Measurements from ENCODE around the gene KDM6A. TPM values are rescaled to one million over a fixed set of nuclear protein-coding genes. Genes with fewer than 3 reads are reported as not detected.

The KDM6A gene
- total and polyA plus RNA-seq, 9 of the 15 experiments (the other 6 are each of a cell fraction or from before 2014, with no cell fraction given) = 8.4 to 34.3 (median 22.9) TPM

GRCh38 chrX:44958480-44958879, 85.5 kb downstream of the KDM6A start:
- Histone ChIP-seq H4K20me1 (replicated peaks; ENCODE audit: control insufficient read depth, insufficient read depth, low read length) (peaks cover 10% of the 10 kb centered on the region; the same call in 1 of the 2 replicates), H3K36me3 (ENCODE audit: control insufficient read depth, insufficient read depth, low read length) (peaks cover 10% of the 10 kb centered on the region; the same call in 1 of the 3 replicates), H3K4me3 (no peak overlapping the region), H3K9me1 (ENCODE audit: control insufficient read depth, insufficient read depth, low read length) (no peaks in the 10 kb centered on the region), H2AFZ (ENCODE audit: low read depth, low read length) (no peak overlapping the region), H3K9ac (ENCODE audit: insufficient read depth in 1 of 2, low read depth in 2 of 2, low read length in 2 of 2) (no peak overlapping the region), H3K27ac (ENCODE audit: extremely low read depth, low read depth, low read length) (no peak overlapping the region), H3K79me2 (ENCODE audit: control insufficient read depth, insufficient read depth, low read length) (peaks cover 91% of the 10 kb centered on the region), H3K4me1 (replicated peaks in 1 of 2; ENCODE audit: control insufficient read depth in 2 of 2, insufficient read depth in 2 of 2, low read length in 2 of 2) (peaks cover 0 to 3% of the 10 kb centered on the region in 2 experiments; a peak in 3 of 5 replicates), H3K9me3 (replicated peaks; ENCODE audit: control insufficient read depth, insufficient read depth, low read depth, low read length) (no peaks in the 10 kb centered on the region), H3K4me2 (ENCODE audit: insufficient read depth, low read length) (no peak overlapping the region), H3K27me3 (ENCODE audit: control insufficient read depth in 2 of 2, insufficient read depth in 2 of 2, low read length in 2 of 2) (no peaks in the 10 kb centered on the region)
- TF ChIP-seq, protein P1, sequence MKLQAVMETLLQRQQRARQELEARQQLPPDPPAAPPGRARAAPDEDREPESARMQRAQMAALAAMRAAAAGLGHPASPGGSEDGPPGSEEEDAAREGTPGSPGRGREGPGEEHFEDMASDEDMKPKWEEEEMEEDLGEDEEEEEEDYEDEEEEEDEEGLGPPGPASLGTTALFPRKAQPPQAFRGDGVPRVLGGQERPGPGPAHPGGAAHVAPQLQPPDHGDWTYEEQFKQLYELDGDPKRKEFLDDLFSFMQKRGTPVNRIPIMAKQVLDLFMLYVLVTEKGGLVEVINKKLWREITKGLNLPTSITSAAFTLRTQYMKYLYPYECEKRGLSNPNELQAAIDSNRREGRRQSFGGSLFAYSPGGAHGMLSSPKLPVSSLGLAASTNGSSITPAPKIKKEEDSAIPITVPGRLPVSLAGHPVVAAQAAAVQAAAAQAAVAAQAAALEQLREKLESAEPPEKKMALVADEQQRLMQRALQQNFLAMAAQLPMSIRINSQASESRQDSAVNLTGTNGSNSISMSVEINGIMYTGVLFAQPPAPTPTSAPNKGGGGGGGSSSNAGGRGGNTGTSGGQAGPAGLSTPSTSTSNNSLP (IDR thresholded peaks at IDR 0.05; ENCODE audit: borderline replicate concordance, low read depth, low read length) = no peak
- TF ChIP-seq, protein P2, sequence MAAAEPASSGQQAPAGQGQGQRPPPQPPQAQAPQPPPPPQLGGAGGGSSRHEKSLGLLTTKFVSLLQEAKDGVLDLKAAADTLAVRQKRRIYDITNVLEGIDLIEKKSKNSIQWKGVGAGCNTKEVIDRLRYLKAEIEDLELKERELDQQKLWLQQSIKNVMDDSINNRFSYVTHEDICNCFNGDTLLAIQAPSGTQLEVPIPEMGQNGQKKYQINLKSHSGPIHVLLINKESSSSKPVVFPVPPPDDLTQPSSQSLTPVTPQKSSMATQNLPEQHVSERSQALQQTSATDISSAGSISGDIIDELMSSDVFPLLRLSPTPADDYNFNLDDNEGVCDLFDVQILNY (CRISPR knock-in tag; IDR thresholded peaks at IDR 0.05) = no peak
- no peak for TF ChIP-seq USF1 (CRISPR knock-in tag; IDR thresholded peaks at IDR 0.05)
- TF ChIP-seq, protein P3, sequence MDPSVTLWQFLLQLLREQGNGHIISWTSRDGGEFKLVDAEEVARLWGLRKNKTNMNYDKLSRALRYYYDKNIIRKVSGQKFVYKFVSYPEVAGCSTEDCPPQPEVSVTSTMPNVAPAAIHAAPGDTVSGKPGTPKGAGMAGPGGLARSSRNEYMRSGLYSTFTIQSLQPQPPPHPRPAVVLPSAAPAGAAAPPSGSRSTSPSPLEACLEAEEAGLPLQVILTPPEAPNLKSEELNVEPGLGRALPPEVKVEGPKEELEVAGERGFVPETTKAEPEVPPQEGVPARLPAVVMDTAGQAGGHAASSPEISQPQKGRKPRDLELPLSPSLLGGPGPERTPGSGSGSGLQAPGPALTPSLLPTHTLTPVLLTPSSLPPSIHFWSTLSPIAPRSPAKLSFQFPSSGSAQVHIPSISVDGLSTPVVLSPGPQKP (CRISPR knock-in tag; IDR thresholded peaks at IDR 0.05) = no peak
- TF ChIP-seq FOXM1 (IDR thresholded peaks at IDR 0.05; ENCODE audit: low read depth) = no peak
- TF ChIP-seq FOXM1 (CRISPR knock-in tag; IDR thresholded peaks at IDR 0.05; ENCODE audit: low read depth) = no peak
- intact Hi-C loops (cut with micrococcal nuclease) = no loop called here
- FAIRE-seq (no peak), DNase-seq (ENCODE audit: extremely low read depth in 1 of 4, low spot score in 3 of 4) (no peak), ATAC-seq (no peak)
- in situ Hi-C loops (cut with MboI) = no loop called here
- no TSS peak for BruUV-seq (replicated peaks)
- CTCF ChIA-PET (ENCODE audit: low intra/inter-chr PET ratio) = no interaction called here
- no CpG with 5 or more reads among the region's 1 CpG for WGBS (ENCODE audit: insufficient coverage, low coverage, missing lambda C conversion rate)
- POLR2A ChIA-PET = interaction anchor here (0.6 kb wide), 1 partner anchor 30 kb away, joined by 3 read pairs; no protein-coding TSS in a partner anchor
